GM21515 (cell line): Measurements from ENCODE around the gene AIFM2.
"Not testable (repeated sequence)": the region's sequence is repeated elsewhere in the genome, so short reads cannot be mapped to it uniquely, and the experiment has no call there.

Experiments
- ATAC-seq: cut with Tn5 transposase; IDR thresholded peaks from one replicate; pipeline ENCODE4 v1.9.1; 2021; ENCODE audit not compliant: unreplicated experiment

Gene AIFM2

DNA sequence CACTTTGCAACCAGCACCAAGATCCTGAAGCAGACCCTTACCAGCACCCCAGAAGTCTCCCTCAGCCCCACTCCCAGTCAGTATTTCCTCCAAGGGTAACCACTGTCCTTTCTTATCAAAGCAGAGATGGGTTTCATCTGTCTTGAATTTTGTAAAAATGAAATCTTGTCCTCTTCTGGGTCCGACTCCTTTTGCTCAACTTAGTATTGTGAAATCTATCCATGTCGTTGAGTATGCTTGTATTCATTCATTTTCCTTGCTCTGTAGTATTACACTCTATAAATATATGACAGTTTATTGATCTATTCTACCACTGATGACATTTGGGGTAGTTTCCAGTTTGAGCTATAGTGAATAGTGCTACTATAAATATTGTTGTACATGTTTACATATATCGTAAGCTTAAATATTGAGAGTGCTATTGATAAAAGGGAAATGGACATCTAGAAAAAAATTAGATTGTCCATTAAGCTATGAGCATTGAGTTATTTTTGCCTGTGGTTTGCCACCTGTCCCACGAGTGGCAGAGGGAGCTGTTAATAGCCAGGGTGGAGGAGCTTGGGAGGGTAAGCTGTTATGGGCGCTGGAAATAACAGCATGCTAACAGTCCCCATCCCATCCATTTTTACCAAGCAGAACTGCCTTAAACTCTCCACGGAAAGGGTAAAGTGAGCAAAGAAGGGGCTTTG lies 36.5 kb downstream of the AIFM2 start:
- ATAC-seq, result no peak

GRCh38 chr10:70094250-70094649 lies 38.4 kb downstream of the AIFM2 start:
- no peak for ATAC-seq

DNA sequence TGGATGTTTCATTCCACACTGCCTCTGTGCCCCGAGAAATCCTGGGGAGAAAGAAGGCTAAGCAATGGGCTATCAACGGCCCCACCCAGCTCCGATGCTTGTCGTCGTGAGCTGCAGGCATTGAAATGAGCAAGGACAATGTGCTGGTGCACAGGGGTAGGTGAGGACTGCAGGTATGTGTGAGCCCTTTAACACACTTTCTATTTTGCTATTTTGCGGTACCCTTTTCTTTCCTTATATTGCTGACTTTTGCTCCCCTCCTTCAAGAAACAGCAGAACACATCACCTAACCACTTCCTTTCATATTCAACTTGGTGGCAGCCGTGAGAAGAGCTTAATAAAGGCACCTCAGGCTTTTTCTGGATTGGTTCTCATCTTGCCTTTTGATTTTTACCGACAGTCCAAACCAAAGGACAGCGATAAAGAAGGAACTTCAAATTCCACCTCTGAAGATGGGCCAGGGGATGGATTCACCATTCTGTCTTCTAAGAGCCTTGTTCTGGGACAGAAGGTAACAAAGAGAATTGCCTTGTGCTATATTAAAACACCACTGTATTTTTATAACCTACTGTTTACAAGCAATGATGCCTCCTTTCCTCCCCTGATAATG lies 39.2 kb downstream of the AIFM2 start:
- ATAC-seq, result no peak

DNA sequence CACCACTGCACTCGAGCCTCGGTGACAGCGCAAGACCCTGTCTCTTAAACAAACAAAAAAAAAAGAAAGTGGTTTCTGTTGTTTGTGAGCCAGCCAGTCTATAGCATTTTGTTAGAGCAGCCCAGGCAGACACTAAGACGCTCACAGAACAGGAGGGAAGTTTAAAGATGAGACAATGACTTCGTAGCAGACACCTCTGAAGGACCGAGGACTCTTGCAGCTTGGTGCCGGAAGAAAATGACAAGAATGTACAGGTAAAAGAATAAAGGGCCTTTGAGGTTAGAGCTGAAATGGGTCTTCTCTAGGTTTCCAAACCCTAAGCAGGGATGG lies 40.3 kb downstream of the AIFM2 start:
- no peak for ATAC-seq

DNA sequence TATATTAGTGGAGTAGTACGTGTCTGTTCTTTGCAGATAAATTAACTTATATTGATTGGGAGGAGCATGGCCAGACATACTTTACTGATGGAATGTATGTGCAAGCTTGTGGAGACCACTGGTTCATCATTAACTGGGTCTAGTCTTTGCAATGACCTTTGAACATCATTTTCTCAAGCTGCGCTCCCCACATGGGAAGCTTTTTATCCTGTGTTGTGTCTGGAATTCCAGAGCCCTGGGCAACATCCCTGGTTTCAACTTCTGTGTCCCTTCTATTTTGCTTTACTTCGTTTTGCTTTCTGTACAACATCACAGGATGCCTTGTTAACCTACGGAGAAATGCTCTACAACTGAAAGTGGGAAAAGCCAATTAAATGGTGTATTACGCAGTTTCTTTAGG lies 41.7 kb downstream of the AIFM2 start:
- no peak for ATAC-seq

GRCh38 chr10:70090013-70090412 lies 42.6 kb downstream of the AIFM2 start:
- ATAC-seq, result no peak

DNA sequence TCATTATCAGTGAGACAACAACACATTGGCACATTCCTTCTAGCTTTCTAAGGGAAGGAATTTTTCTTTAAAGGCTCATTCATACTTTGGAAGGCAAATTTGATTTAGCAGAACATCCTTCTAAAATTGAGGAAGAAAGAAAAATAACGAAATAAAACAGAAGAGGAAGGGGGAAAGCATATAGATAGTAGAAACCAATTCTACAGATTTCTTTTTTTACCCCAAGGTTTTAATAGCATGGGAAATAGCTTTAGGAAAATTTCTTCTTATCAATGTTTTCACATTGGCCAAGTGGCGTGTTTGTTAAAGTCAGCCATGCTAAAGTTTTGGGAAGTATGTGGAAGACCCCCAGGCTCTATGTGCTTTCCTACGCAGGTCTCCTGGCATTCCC lies 44.3 kb downstream of the AIFM2 start:
- no peak for ATAC-seq

DNA sequence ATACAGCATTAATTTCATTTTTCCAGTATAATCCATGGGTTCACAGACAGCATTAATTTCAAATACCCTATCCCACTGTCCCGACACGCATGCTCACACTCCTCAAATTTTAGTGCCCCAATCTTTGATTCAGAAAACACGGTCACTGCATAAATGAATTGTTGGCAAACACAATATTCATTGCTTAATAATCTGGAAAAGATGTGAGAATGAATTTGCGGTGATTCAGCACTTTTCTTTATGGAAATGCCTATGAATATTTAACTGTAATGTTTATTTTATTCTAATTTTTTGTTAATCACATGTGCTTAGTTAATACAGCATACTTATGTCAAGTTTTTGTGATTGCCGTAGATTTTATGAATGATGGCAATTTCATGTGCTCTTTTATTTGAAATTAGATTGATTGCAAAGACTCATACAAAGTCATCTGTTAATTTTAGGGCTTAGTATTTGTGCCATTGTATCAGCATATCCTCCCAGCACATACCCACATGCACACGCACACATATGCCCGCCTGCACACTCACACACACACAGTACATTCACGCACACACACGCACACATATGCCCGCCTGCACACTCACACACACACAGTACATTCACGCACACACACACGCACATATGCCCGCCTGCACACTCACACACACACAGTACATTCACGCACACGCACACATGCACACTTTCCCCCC lies 44.9 kb downstream of the AIFM2 start:
- no peak for ATAC-seq

DNA sequence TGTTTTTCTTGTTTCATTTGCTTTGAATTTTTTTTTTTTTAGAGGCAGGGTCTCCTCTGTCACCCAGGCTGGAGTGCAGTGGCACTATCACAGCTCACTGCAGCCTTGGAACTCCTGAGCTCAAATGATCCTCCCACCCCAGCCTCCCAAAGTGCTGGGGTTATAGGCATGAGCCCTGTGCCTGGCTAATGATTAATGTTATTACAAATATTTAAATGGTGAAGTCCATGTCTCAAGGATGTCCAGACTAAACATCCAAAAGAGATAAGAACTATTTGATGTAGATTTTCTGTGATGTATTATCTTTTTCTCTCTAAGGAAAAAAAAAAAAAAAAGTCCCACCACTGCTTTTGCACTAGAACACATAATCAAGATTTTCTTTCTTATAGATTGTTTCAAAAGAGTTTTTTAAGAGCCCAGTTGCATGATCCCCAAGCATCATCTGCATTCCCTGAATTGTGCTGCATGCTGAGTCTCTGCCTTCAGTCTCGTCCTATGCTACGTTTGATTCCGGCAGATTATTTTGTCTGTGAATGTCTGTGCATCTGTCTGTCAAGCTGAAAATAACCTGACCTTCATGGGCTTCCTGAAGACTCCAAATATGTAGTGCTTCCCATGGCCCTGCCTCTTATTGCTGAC lies 46.5 kb downstream of the AIFM2 start:
- no peak for ATAC-seq

DNA sequence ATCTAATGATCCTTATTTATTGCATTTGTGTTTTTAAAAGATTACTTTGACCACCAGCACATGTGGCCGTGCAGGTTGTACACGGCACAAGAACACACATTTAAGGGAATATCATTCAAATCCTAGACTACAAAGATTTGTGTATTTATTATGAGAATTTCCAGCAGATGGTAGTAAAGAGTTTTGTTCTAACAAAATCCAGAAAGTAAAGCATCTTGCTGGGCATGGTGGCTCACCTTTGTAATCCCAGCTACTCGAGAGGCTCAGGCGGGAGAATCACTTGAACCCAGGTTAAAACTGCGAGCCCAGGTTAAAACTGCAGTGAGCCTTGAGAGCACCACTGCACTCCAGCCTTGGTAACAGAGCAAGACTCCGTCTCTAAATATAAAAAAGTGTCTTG lies 48.4 kb downstream of the AIFM2 start:
- no peak for ATAC-seq

DNA sequence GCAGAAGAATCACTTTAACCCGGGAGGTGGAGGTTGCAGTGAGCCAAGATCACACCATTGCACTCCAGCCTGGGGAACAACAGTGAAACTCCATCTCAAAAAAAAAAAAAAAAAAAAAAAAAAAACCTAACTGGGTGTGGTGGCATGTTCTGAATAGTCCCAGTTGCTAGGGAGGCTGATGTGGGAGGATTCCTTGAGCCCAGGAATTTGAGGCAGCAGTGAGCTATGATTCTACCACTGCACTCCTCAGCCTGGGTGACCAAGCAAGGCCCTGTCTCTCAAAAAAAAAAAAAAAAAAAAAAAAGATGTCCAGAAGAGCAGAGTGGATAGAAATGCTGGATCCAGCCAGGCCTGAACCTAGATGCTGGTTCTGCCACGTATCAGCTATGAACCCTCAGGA lies 51.8 kb downstream of the AIFM2 start:
- ATAC-seq, result not testable (repeated sequence)

DNA sequence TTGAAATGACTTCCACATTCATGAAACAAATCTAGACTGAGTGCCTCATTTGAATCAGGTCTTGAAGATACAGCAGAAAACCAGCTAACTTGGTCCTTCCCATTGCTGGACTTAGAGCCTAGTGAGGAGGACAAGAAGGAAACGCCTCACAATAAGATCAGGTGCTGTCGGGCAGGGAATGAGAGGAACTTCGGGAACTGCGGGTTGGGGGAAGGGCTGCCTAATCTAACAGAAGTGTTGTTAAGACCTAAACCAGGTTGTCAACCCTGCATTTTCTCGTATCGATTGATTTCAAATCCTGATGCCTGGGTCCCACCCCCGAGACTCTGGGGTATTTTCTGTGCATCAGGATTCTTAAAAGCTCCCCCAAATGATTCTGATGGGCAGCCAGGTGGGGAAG lies 53.7 kb downstream of the AIFM2 start:
- ATAC-seq, result no peak

DNA sequence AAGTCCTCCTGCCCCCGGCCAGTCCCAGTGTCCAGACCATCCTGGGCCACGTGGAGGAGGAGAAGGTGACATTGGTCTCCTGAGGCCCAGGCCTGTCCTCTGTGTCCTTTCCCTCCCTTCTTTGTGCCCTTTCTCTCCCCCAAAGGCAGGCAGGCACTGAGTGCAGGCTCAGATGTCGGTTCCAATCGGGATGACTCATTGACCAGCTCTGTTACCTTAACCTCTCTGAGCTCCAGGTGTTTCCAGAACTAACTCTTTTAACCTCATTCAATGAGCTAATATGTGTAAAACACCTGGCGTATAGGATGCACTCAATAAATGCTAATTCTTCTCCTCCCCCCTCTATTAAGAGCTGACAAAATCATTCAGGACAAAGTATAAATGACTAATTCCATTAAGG lies 54.3 kb downstream of the AIFM2 start:
- ATAC-seq, result no peak

GRCh38 chr10:70074971-70075370 lies 57.7 kb downstream of the AIFM2 start:
- ATAC-seq, result no peak

DNA sequence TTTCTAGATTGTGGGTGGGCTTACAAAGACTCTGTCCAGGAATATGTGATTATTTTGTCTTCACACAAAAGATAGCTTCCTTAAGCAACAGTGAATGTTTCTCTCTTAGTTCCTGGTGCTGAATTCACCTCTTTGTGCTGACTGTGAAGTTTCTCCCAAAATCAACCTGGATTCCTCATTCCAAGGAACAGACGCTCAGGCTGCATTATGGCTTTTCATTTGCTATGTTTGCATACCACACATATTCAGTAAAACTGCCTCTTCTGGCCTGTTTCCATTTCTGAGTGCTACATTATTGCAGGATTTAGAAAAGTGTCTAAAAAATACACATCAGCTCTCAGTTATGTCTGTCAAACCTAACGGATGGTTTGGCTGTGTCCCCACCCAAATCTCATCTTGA lies 58.5 kb downstream of the AIFM2 start:
- no peak for ATAC-seq

GRCh38 chr10:70070834-70071233 lies 61.8 kb downstream of the AIFM2 start:
- ATAC-seq, result no peak

GRCh38 chr10:70069346-70069745 lies 63.3 kb downstream of the AIFM2 start:
- ATAC-seq, result no peak

GRCh38 chr10:70068925-70069324 lies 63.7 kb downstream of the AIFM2 start:
- ATAC-seq, result no peak

- ATAC-seq, result no peak
Measured at GRCh38 chr10:70067586-70067985, 65.0 kb downstream of the AIFM2 start.

DNA sequence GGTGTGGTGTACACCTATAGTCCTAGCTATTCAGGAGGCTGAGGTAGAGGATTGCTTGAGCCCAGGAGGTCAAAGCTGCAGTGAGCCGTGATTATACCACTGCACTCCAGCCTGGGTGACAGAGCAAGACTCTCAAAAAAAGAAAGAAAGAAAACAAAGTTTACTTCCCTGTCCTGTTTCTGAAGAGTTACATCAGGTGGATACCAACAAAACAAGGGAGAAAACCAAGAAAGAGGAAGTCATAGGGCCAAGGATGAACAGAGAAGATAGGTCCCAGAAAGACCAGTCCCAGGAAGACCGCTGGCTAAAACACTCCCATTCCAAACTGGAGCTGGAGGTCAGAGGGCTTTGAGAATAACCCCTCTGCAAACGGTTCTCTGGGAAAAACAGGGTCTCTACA lies 66.4 kb downstream of the AIFM2 start:
- ATAC-seq, result no peak

- no peak for ATAC-seq
Measured at GRCh38 chr10:70064486-70064885, 68.1 kb downstream of the AIFM2 start.

GRCh38 chr10:70063418-70064098 lies 69.1 kb downstream of the AIFM2 start:
- ATAC-seq, result no peak
